Suprapubic skin (tissue), 4 donors: ENCODE data around the gene RALGPS1. TPM values are rescaled to one million over a fixed set of nuclear protein-coding genes. Genes with fewer than 3 reads are reported as not detected.

Experiments
- DNase-seq, 2 donors: peaks; one replicate each; pipeline ENCODE4 v3.0.0-alpha.2; 2019; ENCODE audit warnings: low spot score in 2 of 2
- H3K27ac ChIP-seq: fragments of 200-600 bp; sonication (generic); one replicate; pipeline ENCODE4 v1.5.1; 2019
- H3K27me3 ChIP-seq: fragments of 200-600 bp; sonication (generic); one replicate; pipeline ENCODE4 v1.5.1; 2019
- H3K36me3 ChIP-seq: fragments of 200-600 bp; sonication (generic); one replicate; pipeline ENCODE4 v1.5.1; 2019
- H3K4me1 ChIP-seq: fragments of 200-600 bp; sonication (generic); one replicate; pipeline ENCODE4 v1.5.1; 2019
- H3K4me3 ChIP-seq: fragments of 200-600 bp; sonication (generic); one replicate; pipeline ENCODE4 v1.5.1; 2019; ENCODE audit warnings: mild to moderate bottlenecking
- H3K9me3 ChIP-seq: fragments of 200-600 bp; sonication (generic); one replicate; pipeline ENCODE4 v1.5.1; 2019
- CTCF ChIP-seq, 2 donors: fragments of 200-600 bp in 1 of 2; fragments of 450-650 bp in 1 of 2; sonication (generic) in 1 of 2; IDR thresholded peaks; one replicate each; pipeline ENCODE4 v1.5.1; 2016 to 2019; ENCODE audit warnings: antibody characterized with exemption in 2 of 2, mild to moderate bottlenecking in 1 of 2, moderate library complexity in 1 of 2
- EP300 ChIP-seq: sonication (generic); formaldehyde crosslinking; IDR thresholded peaks from one replicate; pipeline ENCODE4 v1.6.1; 2017; ENCODE audit warnings: antibody characterized with exemption
- POLR2A ChIP-seq, 2 donors: fragments of 450-650 bp; IDR thresholded peaks; one replicate each; pipeline ENCODE4 v1.6.1; 2017; ENCODE audit warnings: antibody characterized with exemption in 2 of 2, mild to moderate bottlenecking in 2 of 2, moderate library complexity in 2 of 2
- POLR2AphosphoS5 ChIP-seq, 3 donors: sonication (generic); formaldehyde crosslinking; IDR thresholded peaks; one replicate each; pipeline ENCODE4 v1.6.1; 2017; ENCODE audit warnings: antibody characterized with exemption in 3 of 3
- WGBS: methylation state at CpG from one replicate; pipeline ENCODE4 v1.1.5; 2018; 5-methylcytosine and 5-hydroxymethylcytosine counted together
- total RNA-seq, 4 donors: library from RNA; depleted of rRNA; stranded (reverse); fragments of >200 nt; gene quantifications; one replicate each; pipeline ENCODE4 v1.1.0, GENCODE V29; 2016

The RALGPS1 gene
- total RNA-seq, 4 donors from 2014 or later, result 14.8 to 86.7 (median 21.4) TPM

- Histone ChIP-seq H3K4me3 (no peak overlapping the region), H3K36me3 (peaks cover 21% of the 10 kb centered on the region), H3K27ac (no peak overlapping the region), H3K4me1 (peaks cover 38% of the 10 kb centered on the region), H3K27me3 (no peaks in the 10 kb centered on the region), H3K9me3 (no peaks in the 10 kb centered on the region)
- TF ChIP-seq CTCF (IDR thresholded peaks at IDR 0.05) (no peak), POLR2AphosphoS5 (IDR thresholded peaks at IDR 0.05) (no peak), POLR2A (IDR thresholded peaks at IDR 0.05) (no peak), EP300 (no peak)
- 80% methylated on average over 11 of the region's 11 CpGs for WGBS
- DNase-seq, result peak; percentile 35 to 44
These were observed 177.5 kb downstream of the RALGPS1 start for GRCh38 chr9:127092041-127092608.

- Histone ChIP-seq H3K4me1 (peaks cover 38% of the 10 kb centered on the region), H3K27ac (no peak overlapping the region), H3K27me3 (no peaks in the 10 kb centered on the region), H3K36me3 (peaks cover 17% of the 10 kb centered on the region), H3K9me3 (no peaks in the 10 kb centered on the region), H3K4me3 (no peak overlapping the region)
- no peak for TF ChIP-seq POLR2A (IDR thresholded peaks at IDR 0.05)
- WGBS, result 96% methylated on average over 9 of the region's 17 CpGs
- DNase-seq, result peak; percentile 55 to 68
These were observed 178.9 kb downstream of the RALGPS1 start for GRCh38 chr9:127093319-127094020.

GRCh38 chr9:127095411-127095810 lies 180.8 kb downstream of the RALGPS1 start:
- Histone ChIP-seq H3K4me1 (peaks cover 20% of the 10 kb centered on the region), H3K9me3 (no peaks in the 10 kb centered on the region), H3K4me3 (no peak overlapping the region), H3K36me3 (peaks cover 12% of the 10 kb centered on the region), H3K27ac (no peak overlapping the region), H3K27me3 (no peaks in the 10 kb centered on the region)
- DNase-seq, result peak; percentile 21 to 28
- no peak for TF ChIP-seq EP300
- TF ChIP-seq POLR2AphosphoS5 (IDR thresholded peaks at IDR 0.05), result no peak
- TF ChIP-seq POLR2A (IDR thresholded peaks at IDR 0.05), result no peak
- TF ChIP-seq CTCF (IDR thresholded peaks at IDR 0.05), result no peak
- 69% methylated on average over 5 of the region's 5 CpGs for WGBS

- no peak for TF ChIP-seq POLR2AphosphoS5 (IDR thresholded peaks at IDR 0.05)
- TF ChIP-seq CTCF (IDR thresholded peaks at IDR 0.05), result no peak
- DNase-seq, result peak in 1 of 2 donors; percentile 33
These were observed 181.6 kb downstream of the RALGPS1 start for GRCh38 chr9:127096208-127096607.

GRCh38 chr9:127097683-127098082 lies 183.1 kb downstream of the RALGPS1 start:
- no peaks in the 10 kb centered on the region for H3K36me3 ChIP-seq
- no peaks in the 10 kb centered on the region for H3K27me3 ChIP-seq
- no peaks in the 10 kb centered on the region for H3K9me3 ChIP-seq
- H3K27ac ChIP-seq, result no peak overlapping the region
- no peak for DNase-seq
- 92% methylated on average over 5 of the region's 5 CpGs for WGBS
- peaks cover 7% of the 10 kb centered on the region for H3K4me1 ChIP-seq
- no peak for TF ChIP-seq POLR2AphosphoS5 (IDR thresholded peaks at IDR 0.05)
- no peak for TF ChIP-seq CTCF (IDR thresholded peaks at IDR 0.05)
- TF ChIP-seq EP300, result no peak
- no peak for TF ChIP-seq POLR2A (IDR thresholded peaks at IDR 0.05)
- no peak overlapping the region for H3K4me3 ChIP-seq

More at GRCh38 chr9:127096208-127096607, 181.6 kb downstream of the RALGPS1 start:
- peaks cover 12% of the 10 kb centered on the region for H3K4me1 ChIP-seq
- H3K27ac ChIP-seq, result no peak overlapping the region
- H3K9me3 ChIP-seq, result no peaks in the 10 kb centered on the region
- peaks cover 12% of the 10 kb centered on the region for H3K36me3 ChIP-seq
- H3K27me3 ChIP-seq, result no peaks in the 10 kb centered on the region
- no peak overlapping the region for H3K4me3 ChIP-seq
- WGBS, result 94% methylated on average over 7 of the region's 13 CpGs
